Sigmoid colon (tissue), 7 donors: ENCODE measurements around the gene SERPINH1. TPM values are rescaled to one million over a fixed set of nuclear protein-coding genes. Genes with fewer than 3 reads are reported as not detected.
A peak's percentile ranks its signal among the peaks of the same experiment; 100 is the strongest.

Experiments
- DNase-seq: peaks from one replicate; pipeline ENCODE4 v3.0.0-alpha.2; 2019
- H3K27ac ChIP-seq, 4 donors: fragments of 200-600 bp; sonication (generic); one replicate each; pipeline ENCODE4 v1.5.1; 2016 to 2019; ENCODE audit warnings: mild to moderate bottlenecking in 1 of 4
- H3K27me3 ChIP-seq, 3 donors: fragments of 200-600 bp; sonication (generic); one replicate each; pipeline ENCODE4 v1.5.1; 2019; ENCODE audit warnings: mild to moderate bottlenecking in 1 of 3
- H3K36me3 ChIP-seq, 4 donors: fragments of 200-600 bp; sonication (generic); one replicate each; pipeline ENCODE4 v1.5.1; 2016 to 2019
- H3K4me1 ChIP-seq, 4 donors: fragments of 200-600 bp; sonication (generic); one replicate each; pipeline ENCODE4 v1.5.1; 2017 to 2019
- H3K4me3 ChIP-seq, 4 donors: fragments of 200-600 bp; sonication (generic); one replicate each; pipeline ENCODE4 v1.5.1; 2017 to 2019; ENCODE audit warnings: mild to moderate bottlenecking in 2 of 4, moderate library complexity in 1 of 4
- H3K9me3 ChIP-seq, 4 donors: fragments of 200-600 bp in 3 of 4; sonication (generic) in 3 of 4; one replicate each; pipeline versions ENCODE4 v1.5.1 to v1.6.1; 2013 to 2019
- EP300 ChIP-seq, 4 donors: sonication (generic); formaldehyde crosslinking; IDR thresholded peaks; one replicate each; pipeline ENCODE4 v1.6.1; 2017; ENCODE audit warnings: antibody characterized with exemption in 4 of 4
- POLR2A ChIP-seq, 2 donors: fragments of 450-650 bp; IDR thresholded peaks; one replicate each; pipeline ENCODE4 v1.6.1; 2016; ENCODE audit warnings: antibody characterized with exemption in 2 of 2, mild to moderate bottlenecking in 2 of 2, moderate library complexity in 2 of 2
- POLR2AphosphoS5 ChIP-seq, 4 donors: sonication (generic); formaldehyde crosslinking; IDR thresholded peaks; one replicate each; pipeline ENCODE4 v1.6.1; 2017; ENCODE audit warnings: antibody characterized with exemption in 4 of 4
- WGBS, 2 donors: extraction: QIAGEN DNeasy Blood & Tissue Kit; methylation state at CpG; one replicate each; pipeline ENCODE4 v1.1.7; 2013; 5-methylcytosine and 5-hydroxymethylcytosine counted together
- intact Hi-C: fragments of 100-400 bp; cut with DNase I; formaldehyde crosslinking; loops from one replicate; pipeline ENCODE4 v1.15.1; 2023
- polyA plus RNA-seq, 3 donors: library from polyadenylated mRNA; stranded (reverse); fragments of 200-250 nt; gene quantifications; one replicate each; pipeline ENCODE4 v1.2.3, GENCODE V29; 2013
- total RNA-seq, 4 donors: library from RNA; depleted of rRNA; stranded (reverse); fragments of >200 nt; gene quantifications; one replicate each; pipeline ENCODE4 v1.1.0, GENCODE V29; 2016
- TF ChIP-seq, protein P1 (sequence below), 4 experiments: fragments of 450-650 bp in 3 of 4; fragments of 200-600 bp in 1 of 4; IDR thresholded peaks; one replicate each; pipeline ENCODE4 v1.5.1; 2016 to 2019; ENCODE audit warnings: antibody characterized with exemption in 4 of 4, mild to moderate bottlenecking in 3 of 4, moderate library complexity in 2 of 4
- donor health status: healthy with polysubstance abuse.
- donor health status: Bipolar disorder and iron deficiency.
- donor health status: healthy.

Gene SERPINH1
- total and polyA plus RNA-seq, 7 donors: 12.0 to 201 (median 151) TPM

DNA sequence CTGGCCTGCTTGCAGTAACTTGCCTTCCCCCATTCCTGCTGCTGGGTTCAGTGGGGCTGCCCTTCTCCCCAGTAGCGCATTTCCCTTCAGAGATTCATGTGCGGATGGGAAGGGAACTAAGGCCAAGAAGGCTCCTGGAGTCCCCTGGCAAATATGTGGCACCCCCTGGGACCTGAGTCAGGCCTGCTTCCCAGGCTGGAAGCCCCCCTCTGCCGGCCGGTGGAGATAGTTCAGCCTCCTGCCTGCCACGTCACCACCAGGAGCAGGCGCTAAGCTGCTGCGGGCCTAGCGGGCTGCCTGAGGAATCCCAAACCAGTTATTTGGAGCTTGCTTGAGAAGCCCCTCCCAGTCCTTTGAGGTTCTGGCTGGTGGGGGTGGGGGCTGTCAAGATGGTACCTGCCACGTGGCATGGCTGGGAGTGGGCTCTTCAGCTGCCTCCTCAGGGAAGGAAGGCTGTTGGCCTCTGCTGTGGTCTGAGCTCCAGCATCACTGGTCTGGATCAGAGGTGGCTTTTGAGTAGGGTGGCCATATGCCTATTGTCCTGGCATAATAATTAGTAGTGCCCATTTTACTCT is 2.0 kb downstream of the SERPINH1 start:
- intact Hi-C loops: no loop called here
- DNase-seq: peak; percentile 90
- H3K4me1 ChIP-seq: peaks cover 0 to 89% (median 83%) of the 10 kb centered on the region in 4 donors

DNA sequence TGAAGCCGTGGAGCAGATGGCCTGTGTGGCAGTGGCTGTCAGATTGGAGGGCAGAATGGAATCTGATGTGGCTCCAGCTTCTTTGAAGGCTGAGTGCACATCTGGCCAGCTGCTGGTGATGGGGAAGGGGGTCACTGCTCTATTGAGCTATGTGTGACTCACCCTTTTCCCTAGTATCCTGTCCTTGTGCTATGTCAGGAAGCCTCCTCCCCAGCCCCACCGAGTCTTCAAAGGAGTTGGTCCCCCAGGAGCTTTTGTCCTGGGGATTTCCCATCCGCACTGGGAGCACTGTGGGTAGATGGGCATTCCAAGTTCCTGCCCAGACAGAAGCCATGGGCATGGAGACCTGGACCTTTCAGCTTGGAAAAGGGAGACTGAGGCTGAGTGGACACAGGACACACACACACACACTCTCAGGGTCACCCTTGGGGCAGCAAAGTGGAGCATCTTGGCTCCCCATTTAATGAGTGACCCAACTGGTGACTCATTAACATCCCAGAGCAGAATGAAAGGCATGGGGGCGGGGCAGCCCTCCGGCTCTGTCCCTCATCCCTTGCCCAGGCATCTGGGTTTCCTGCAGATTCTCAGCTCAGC is 3.3 kb downstream of the SERPINH1 start:
- DNase-seq: peak; percentile 88
- H3K4me3 ChIP-seq: peak overlapping the region in 2 of 4 donors; percentile 9 to 84
- WGBS, 2 donors: 57 to 68% methylated on average over 5 of the region's 5 CpGs
- TF ChIP-seq POLR2A (IDR thresholded peaks at IDR 0.05) (no peak), EP300 (IDR thresholded peaks at IDR 0.05) (no peak), POLR2AphosphoS5 (IDR thresholded peaks at IDR 0.05) (peak in 2 of 4 donors; percentile 20 to 51)
- TF ChIP-seq, protein P1, sequence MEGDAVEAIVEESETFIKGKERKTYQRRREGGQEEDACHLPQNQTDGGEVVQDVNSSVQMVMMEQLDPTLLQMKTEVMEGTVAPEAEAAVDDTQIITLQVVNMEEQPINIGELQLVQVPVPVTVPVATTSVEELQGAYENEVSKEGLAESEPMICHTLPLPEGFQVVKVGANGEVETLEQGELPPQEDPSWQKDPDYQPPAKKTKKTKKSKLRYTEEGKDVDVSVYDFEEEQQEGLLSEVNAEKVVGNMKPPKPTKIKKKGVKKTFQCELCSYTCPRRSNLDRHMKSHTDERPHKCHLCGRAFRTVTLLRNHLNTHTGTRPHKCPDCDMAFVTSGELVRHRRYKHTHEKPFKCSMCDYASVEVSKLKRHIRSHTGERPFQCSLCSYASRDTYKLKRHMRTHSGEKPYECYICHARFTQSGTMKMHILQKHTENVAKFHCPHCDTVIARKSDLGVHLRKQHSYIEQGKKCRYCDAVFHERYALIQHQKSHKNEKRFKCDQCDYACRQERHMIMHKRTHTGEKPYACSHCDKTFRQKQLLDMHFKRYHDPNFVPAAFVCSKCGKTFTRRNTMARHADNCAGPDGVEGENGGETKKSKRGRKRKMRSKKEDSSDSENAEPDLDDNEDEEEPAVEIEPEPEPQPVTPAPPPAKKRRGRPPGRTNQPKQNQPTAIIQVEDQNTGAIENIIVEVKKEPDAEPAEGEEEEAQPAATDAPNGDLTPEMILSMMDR (IDR thresholded peaks at IDR 0.05): no peak
- peaks cover 27 to 45% (median 40%) of the 10 kb centered on the region in 4 donors for H3K36me3 ChIP-seq
- H3K4me1 ChIP-seq: peaks cover 0 to 83% (median 73%) of the 10 kb centered on the region in 4 donors
- H3K27ac ChIP-seq: peak overlapping the region; percentile 98 to 100 (median 100)
- intact Hi-C loops: no loop called here
- no peaks in the 10 kb centered on the region for H3K9me3 ChIP-seq
- H3K27me3 ChIP-seq: no peaks in the 10 kb centered on the region

More for the DNA sequence above, 2.0 kb downstream of the SERPINH1 start:
- H3K27me3 ChIP-seq: no peaks in the 10 kb centered on the region
- no peaks in the 10 kb centered on the region for H3K9me3 ChIP-seq
- peak overlapping the region; percentile 98 to 100 (median 100) for H3K27ac ChIP-seq
- H3K4me3 ChIP-seq: peak overlapping the region; percentile 80 to 91 (median 84)
- peaks cover 14 to 32% (median 28%) of the 10 kb centered on the region in 4 donors for H3K36me3 ChIP-seq
- 66 to 78% methylated on average over 9 of the region's 9 CpGs for WGBS, 2 donors
- peak in 2 of 4 donors; percentile 46 to 64 for TF ChIP-seq POLR2AphosphoS5 (IDR thresholded peaks at IDR 0.05)
- TF ChIP-seq, protein P1 (IDR thresholded peaks at IDR 0.05): peak in 3 of 4 experiments; percentile 38 to 74 (median 55)
- no peak for TF ChIP-seq POLR2A (IDR thresholded peaks at IDR 0.05)

DNA sequence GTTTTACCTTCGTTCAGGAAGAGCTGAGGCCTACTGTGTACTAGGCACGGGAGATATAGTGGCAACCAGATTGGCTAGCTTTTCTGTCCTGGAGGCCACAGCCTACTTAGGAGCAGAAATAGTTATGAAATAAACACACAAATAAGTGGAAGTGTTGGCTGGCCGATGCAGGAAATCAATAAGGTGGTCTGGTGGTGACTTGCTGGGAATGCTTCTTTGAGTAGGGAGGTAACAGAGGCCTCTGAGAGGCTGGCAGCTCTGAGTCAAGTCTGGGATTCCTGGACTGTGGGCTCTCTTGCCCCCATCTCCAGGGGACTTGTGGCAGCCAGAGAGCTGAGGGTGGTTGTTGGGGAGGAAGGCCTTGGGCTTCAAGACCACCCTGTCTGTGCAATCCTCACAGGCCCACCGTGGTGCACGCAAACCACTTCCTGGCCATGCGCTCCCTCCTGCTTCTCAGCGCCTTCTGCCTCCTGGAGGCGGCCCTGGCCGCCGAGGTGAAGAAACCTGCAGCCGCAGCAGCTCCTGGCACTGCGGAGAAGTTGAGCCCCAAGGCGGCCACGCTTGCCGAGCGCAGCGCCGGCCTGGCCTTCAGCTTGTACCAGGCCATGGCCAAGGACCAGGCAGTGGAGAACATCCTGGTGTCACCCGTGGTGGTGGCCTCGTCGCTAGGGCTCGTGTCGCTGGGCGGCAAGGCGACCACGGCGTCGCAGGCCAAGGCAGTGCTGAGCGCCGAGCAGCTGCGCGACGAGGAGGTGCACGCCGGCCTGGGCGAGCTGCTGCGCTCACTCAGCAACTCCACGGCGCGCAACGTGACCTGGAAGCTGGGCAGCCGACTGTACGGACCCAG is 4.1 kb downstream of the SERPINH1 start:
- peaks cover 34 to 53% (median 48%) of the 10 kb centered on the region in 4 donors for H3K36me3 ChIP-seq
- H3K9me3 ChIP-seq: no peaks in the 10 kb centered on the region
- intact Hi-C loops: no loop called here
- peak overlapping the region in 1 of 4 donors; percentile 9 for H3K4me3 ChIP-seq
- peak overlapping the region; percentile 98 to 100 (median 100) for H3K27ac ChIP-seq
- no peaks in the 10 kb centered on the region for H3K27me3 ChIP-seq
- TF ChIP-seq, protein P1 (IDR thresholded peaks at IDR 0.05): no peak
- no peak for TF ChIP-seq POLR2AphosphoS5 (IDR thresholded peaks at IDR 0.05)
- TF ChIP-seq EP300 (IDR thresholded peaks at IDR 0.05): no peak
- TF ChIP-seq POLR2A (IDR thresholded peaks at IDR 0.05): no peak
- H3K4me1 ChIP-seq: peaks cover 0 to 80% (median 70%) of the 10 kb centered on the region in 4 donors
- WGBS, 2 donors: 86 to 93% methylated on average over 43 of the region's 43 CpGs
- DNase-seq: no peak

GRCh38 chr11:75566763-75567279 is 4.8 kb downstream of the SERPINH1 start:
- 94 to 96% methylated on average over 34 of the region's 34 CpGs for WGBS, 2 donors
- Histone ChIP-seq H3K4me1 (peaks cover 0 to 73% (median 63%) of the 10 kb centered on the region in 4 donors), H3K4me3 (no peak overlapping the region), H3K36me3 (peaks cover 34 to 60% (median 55%) of the 10 kb centered on the region in 4 donors), H3K27ac (peak overlapping the region in 3 of 4 donors; percentile 98 to 100 (median 100)), H3K9me3 (no peaks in the 10 kb centered on the region), H3K27me3 (no peaks in the 10 kb centered on the region)
- intact Hi-C loops: no loop called here
- no peak for TF ChIP-seq POLR2AphosphoS5 (IDR thresholded peaks at IDR 0.05)
- no peak for TF ChIP-seq EP300 (IDR thresholded peaks at IDR 0.05)
- TF ChIP-seq POLR2A (IDR thresholded peaks at IDR 0.05): no peak
- TF ChIP-seq, protein P1 (IDR thresholded peaks at IDR 0.05): no peak
- no peak for DNase-seq
